ENCODE results near the gene STK32B. TPM values are rescaled to one million over a fixed set of nuclear protein-coding genes. Genes with fewer than 3 reads are reported as not detected.

STK32B gene
- total and polyA plus RNA-seq, 5 donors from 2014 or later: not detected

DNA sequence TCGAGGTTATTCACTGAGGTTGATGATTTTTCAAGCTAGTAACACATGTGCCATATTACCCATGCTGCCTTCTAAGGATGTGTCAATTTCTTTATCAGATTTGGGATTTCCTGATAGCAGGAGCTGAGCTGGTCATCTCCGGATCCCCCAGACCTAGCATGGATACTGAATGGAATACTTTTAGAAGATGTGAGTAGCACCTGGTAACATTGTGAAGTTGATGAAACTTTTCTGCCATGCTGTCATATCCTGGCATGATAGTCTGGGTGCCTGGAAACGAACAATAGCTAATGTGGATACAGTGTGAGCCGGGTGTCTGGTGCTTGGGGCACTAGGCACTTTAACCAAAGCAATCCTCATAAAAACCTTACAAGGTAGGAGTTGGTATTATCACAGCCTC lies 21.1 kb upstream of the STK32B start:
- no peaks in the 10 kb centered on the region for H3K9me3 ChIP-seq (ENCODE audit: control insufficient read depth in 2 of 2, low read length in 2 of 2)
- Mint-ChIP-seq H3K27ac (no peak overlapping the region), H3K9me3 (no peaks in the 10 kb centered on the region), H3K27me3 (peaks cover 4% of the 10 kb centered on the region), H3K36me3 (no peaks in the 10 kb centered on the region), H3K4me3 (no peak overlapping the region), H3K4me1 (no peaks in the 10 kb centered on the region)
- no peak overlapping the region for H3K4me3 ChIP-seq (ENCODE audit: low read depth, low read length)
- peaks cover 4% of the 10 kb centered on the region for H3K27me3 ChIP-seq (ENCODE audit: control insufficient read depth, insufficient read depth, low read length)
- DNase-seq (no peak), ATAC-seq (ENCODE audit: low read depth in 2 of 2) (no peak)
- H3K27ac ChIP-seq (ENCODE audit: insufficient read depth, low read length, poor library complexity, severe bottlenecking): no peak overlapping the region
- H3K4me1 ChIP-seq (ENCODE audit: control insufficient read depth, insufficient read depth, low read length, poor library complexity, severe bottlenecking): no peaks in the 10 kb centered on the region
- H3K36me3 ChIP-seq (ENCODE audit: control insufficient read depth, insufficient read depth, low read length): no peaks in the 10 kb centered on the region

DNA sequence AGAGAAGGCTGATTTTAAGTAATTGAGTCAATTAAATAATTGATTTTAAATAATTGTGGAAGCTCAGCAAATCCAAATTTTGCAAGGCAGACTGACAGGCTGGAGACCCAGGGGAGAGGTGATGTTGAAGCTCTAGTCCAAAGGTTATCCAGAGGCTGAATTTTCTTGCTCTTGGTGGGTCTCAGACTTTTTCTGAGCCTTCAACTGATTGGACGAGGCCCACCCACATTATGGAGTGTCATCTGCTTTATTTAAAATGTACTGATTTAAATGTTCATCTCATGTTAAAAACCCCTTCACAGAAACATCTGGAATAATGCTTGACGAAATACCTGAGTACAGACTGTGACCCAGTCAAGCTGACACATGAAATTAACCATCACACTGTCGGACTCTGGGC lies 20.4 kb upstream of the STK32B start:
- no peak overlapping the region for H3K4me3 Mint-ChIP-seq
- H3K4me3 ChIP-seq (ENCODE audit: low read depth, low read length): no peak overlapping the region
- no peaks in the 10 kb centered on the region for H3K27me3 Mint-ChIP-seq
- no peaks in the 10 kb centered on the region for H3K4me1 ChIP-seq (ENCODE audit: control insufficient read depth, insufficient read depth, low read length, poor library complexity, severe bottlenecking)
- H3K27ac ChIP-seq (ENCODE audit: insufficient read depth, low read length, poor library complexity, severe bottlenecking): no peak overlapping the region
- H3K27me3 ChIP-seq (ENCODE audit: control insufficient read depth, insufficient read depth, low read length): peaks cover 4% of the 10 kb centered on the region
- H3K9me3 Mint-ChIP-seq: no peaks in the 10 kb centered on the region
- no peaks in the 10 kb centered on the region for H3K36me3 Mint-ChIP-seq
- H3K4me1 Mint-ChIP-seq: no peaks in the 10 kb centered on the region
- no peaks in the 10 kb centered on the region for H3K36me3 ChIP-seq (ENCODE audit: control insufficient read depth, insufficient read depth, low read length)
- DNase-seq: no peak
- H3K9me3 ChIP-seq (ENCODE audit: control insufficient read depth in 2 of 2, low read length in 2 of 2): no peaks in the 10 kb centered on the region
- H3K27ac Mint-ChIP-seq: no peak overlapping the region
- ATAC-seq (ENCODE audit: low read depth in 2 of 2): no peak

DNA sequence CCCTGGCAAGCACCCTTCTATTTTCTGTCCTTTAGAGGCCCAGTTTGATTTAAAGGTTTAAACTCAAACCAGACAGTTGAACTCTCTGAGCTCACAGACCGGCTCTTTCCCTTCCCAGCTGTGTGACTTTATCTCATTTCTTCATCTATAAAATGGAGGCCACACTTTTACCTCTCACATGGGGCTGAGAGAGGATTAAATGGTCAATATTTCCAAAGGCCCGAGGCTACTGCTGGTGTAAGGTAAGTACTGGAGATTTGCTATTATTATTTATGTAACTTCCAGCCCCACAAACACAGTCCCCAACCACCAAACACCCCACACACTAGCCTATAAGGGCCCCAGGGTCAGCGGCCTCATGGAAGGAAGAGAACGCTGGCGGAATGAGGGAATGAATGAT lies 18.5 kb upstream of the STK32B start:
- Mint-ChIP-seq H3K36me3 (no peaks in the 10 kb centered on the region), H3K27me3 (no peaks in the 10 kb centered on the region), H3K4me3 (no peak overlapping the region), H3K27ac (no peak overlapping the region), H3K4me1 (no peaks in the 10 kb centered on the region), H3K9me3 (peaks cover 0 to 2% (median 0%) of the 10 kb centered on the region in 7 donors)
- H3K36me3 ChIP-seq (ENCODE audit: control insufficient read depth, insufficient read depth, low read length): no peaks in the 10 kb centered on the region
- H3K27me3 ChIP-seq (ENCODE audit: control insufficient read depth, insufficient read depth, low read length): peaks cover 4% of the 10 kb centered on the region
- no peaks in the 10 kb centered on the region for H3K9me3 ChIP-seq (ENCODE audit: control insufficient read depth in 2 of 2, low read length in 2 of 2)
- no peak overlapping the region for H3K4me3 ChIP-seq (ENCODE audit: low read depth, low read length)
- no peak for DNase-seq
- no peak overlapping the region for H3K27ac ChIP-seq (ENCODE audit: insufficient read depth, low read length, poor library complexity, severe bottlenecking)
- no peak for ATAC-seq (ENCODE audit: low read depth in 2 of 2)
- no peaks in the 10 kb centered on the region for H3K4me1 ChIP-seq (ENCODE audit: control insufficient read depth, insufficient read depth, low read length, poor library complexity, severe bottlenecking)

DNA sequence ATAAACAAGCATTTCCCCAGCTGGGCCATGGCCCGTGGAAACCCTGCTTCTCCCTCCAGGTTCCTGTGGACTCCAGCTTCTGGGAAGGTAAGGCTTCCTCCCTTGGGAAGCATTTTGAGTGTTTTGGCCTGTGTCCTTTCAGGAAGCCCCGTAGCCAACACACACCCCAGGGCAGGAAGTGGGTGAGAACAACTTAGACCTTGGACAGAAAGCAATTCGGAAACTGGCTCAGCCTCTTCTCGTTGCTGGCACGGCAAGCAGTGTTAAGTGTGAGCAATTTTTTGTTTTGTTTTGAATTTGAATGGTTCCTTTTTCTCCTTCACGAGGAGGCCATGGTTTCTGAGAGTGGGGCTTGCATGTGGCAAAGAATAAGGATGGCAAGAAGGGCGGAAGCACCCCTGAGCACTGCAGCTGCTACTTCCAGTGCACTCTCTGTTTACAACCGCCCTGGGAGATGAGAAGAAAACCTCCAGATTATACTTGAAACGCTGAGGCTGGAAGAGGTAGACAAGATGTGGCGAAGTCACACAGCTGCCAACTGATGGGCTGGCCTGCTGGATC lies 17.9 kb upstream of the STK32B start:
- Histone ChIP-seq H3K27me3 (ENCODE audit: control insufficient read depth, insufficient read depth, low read length) (peaks cover 4% of the 10 kb centered on the region), H3K4me3 (ENCODE audit: low read depth, low read length) (no peak overlapping the region), H3K36me3 (ENCODE audit: control insufficient read depth, insufficient read depth, low read length) (no peaks in the 10 kb centered on the region), H3K27ac (ENCODE audit: insufficient read depth, low read length, poor library complexity, severe bottlenecking) (no peak overlapping the region), H3K4me1 (ENCODE audit: control insufficient read depth, insufficient read depth, low read length, poor library complexity, severe bottlenecking) (no peaks in the 10 kb centered on the region), H3K9me3 (ENCODE audit: control insufficient read depth in 2 of 2, low read length in 2 of 2) (no peaks in the 10 kb centered on the region)
- no peaks in the 10 kb centered on the region for H3K36me3 Mint-ChIP-seq
- no peaks in the 10 kb centered on the region for H3K4me1 Mint-ChIP-seq
- H3K27me3 Mint-ChIP-seq: no peaks in the 10 kb centered on the region
- peaks cover 0 to 2% (median 0%) of the 10 kb centered on the region in 7 donors for H3K9me3 Mint-ChIP-seq
- ATAC-seq (ENCODE audit: low read depth in 2 of 2): no peak
- no peak overlapping the region for H3K27ac Mint-ChIP-seq
- no peak overlapping the region for H3K4me3 Mint-ChIP-seq
- DNase-seq: no peak

DNA sequence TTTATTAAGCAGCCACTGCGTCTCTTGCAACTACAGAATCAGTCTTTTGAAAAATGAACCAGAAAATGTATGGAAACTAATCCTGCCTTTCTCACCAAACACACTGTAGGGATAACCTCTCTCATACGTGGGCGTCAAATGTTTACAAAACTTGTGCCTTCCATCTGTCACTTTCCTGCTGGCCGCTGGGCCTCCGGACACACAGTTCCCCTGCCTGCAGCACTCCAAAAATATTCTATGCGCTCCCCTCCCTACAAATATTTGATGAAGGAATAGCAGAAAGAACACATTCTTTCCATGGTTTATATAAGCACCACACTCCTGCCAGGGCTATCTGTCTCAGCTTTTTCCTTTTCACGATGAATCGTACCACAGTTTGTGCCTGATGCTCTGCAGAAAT lies 17.1 kb upstream of the STK32B start:
- Histone ChIP-seq H3K9me3 (ENCODE audit: control insufficient read depth in 2 of 2, low read length in 2 of 2) (no peaks in the 10 kb centered on the region), H3K27me3 (ENCODE audit: control insufficient read depth, insufficient read depth, low read length) (peaks cover 4% of the 10 kb centered on the region), H3K4me1 (ENCODE audit: control insufficient read depth, insufficient read depth, low read length, poor library complexity, severe bottlenecking) (no peaks in the 10 kb centered on the region), H3K27ac (ENCODE audit: insufficient read depth, low read length, poor library complexity, severe bottlenecking) (no peak overlapping the region), H3K36me3 (ENCODE audit: control insufficient read depth, insufficient read depth, low read length) (no peaks in the 10 kb centered on the region), H3K4me3 (ENCODE audit: low read depth, low read length) (no peak overlapping the region)
- H3K4me3 Mint-ChIP-seq: no peak overlapping the region
- no peaks in the 10 kb centered on the region for H3K27me3 Mint-ChIP-seq
- H3K27ac Mint-ChIP-seq: no peak overlapping the region
- ATAC-seq (ENCODE audit: low read depth in 2 of 2) (no peak), DNase-seq (no peak)
- H3K36me3 Mint-ChIP-seq: no peaks in the 10 kb centered on the region
- H3K4me1 Mint-ChIP-seq: no peaks in the 10 kb centered on the region
- H3K9me3 Mint-ChIP-seq: peaks cover 0 to 2% (median 0%) of the 10 kb centered on the region in 7 donors

DNA sequence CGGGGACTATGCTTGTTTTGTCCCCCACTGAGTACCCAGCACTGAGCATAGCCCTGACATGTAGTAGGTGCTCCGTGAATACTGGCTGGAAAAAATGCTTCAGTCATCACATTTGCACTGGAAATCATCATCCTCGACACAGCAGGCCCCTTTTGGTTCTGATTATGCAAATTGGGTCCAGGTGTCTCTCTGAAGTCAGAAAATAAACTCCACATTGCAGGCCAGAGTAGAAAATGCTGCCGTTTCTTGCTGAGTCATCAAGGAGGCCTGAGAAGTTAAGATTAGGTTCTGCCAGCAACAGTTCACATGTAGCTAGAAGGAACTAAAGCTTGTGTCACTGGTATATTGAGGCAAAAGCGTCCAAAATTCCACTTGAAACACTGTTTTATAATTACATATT lies 15.0 kb upstream of the STK32B start:
- H3K4me3 Mint-ChIP-seq: no peak overlapping the region
- Histone ChIP-seq H3K4me3 (ENCODE audit: low read depth, low read length) (no peak overlapping the region), H3K36me3 (ENCODE audit: control insufficient read depth, insufficient read depth, low read length) (no peaks in the 10 kb centered on the region), H3K4me1 (ENCODE audit: control insufficient read depth, insufficient read depth, low read length, poor library complexity, severe bottlenecking) (no peaks in the 10 kb centered on the region), H3K9me3 (ENCODE audit: control insufficient read depth in 2 of 2, low read length in 2 of 2) (no peaks in the 10 kb centered on the region), H3K27ac (ENCODE audit: insufficient read depth, low read length, poor library complexity, severe bottlenecking) (no peak overlapping the region), H3K27me3 (ENCODE audit: control insufficient read depth, insufficient read depth, low read length) (peaks cover 4% of the 10 kb centered on the region)
- DNase-seq (no peak), ATAC-seq (ENCODE audit: low read depth in 2 of 2) (no peak)
- peaks cover 0 to 2% (median 0%) of the 10 kb centered on the region in 7 donors for H3K9me3 Mint-ChIP-seq
- H3K27ac Mint-ChIP-seq: no peak overlapping the region
- H3K4me1 Mint-ChIP-seq: no peaks in the 10 kb centered on the region
- no peaks in the 10 kb centered on the region for H3K36me3 Mint-ChIP-seq
- H3K27me3 Mint-ChIP-seq: peaks cover 4% of the 10 kb centered on the region

DNA sequence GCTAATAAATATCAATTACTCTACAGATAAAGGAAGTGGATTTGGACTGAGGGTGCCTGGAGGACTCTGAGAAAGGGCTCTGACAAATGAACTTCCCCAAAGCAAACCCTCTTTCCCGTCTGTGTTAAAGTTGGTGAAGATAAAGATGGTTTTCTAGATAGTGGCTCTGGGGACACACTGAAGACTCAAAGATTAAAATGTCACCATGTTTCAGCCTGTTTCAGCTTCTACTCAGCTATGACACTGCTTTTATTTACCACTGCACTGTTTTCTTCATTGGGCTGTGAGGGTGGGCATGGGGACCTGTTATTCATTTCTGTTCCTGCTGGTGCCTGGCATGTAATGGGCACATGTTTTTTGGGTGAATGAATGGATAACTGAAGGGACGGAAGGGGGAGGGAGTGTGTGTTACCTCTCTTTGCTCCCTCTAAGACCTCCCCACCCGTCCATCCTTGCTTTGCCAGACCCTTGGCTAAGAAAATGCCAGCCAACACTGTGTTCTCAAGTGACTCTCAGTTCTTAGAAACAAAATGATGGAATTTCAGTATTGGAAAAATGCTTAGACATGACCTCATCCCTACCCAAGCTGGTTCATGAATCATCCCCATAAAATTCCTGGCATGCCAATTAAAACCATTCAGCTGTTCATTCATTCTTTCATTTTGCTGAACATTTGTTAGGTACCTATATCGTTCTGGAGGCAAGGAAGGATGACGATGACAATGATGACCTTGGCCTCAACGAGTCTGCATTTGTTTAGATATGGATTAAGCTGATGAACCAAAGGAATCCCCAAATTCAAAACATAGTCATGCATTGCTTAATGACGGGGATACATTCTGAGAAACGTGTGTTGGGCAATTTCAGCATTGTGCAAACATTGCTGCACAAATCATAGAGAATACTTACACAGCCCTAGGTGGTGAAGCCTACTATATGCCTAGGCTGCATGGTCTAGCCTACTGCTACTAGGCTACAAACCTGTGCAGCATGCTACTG lies 13.4 kb upstream of the STK32B start:
- Histone ChIP-seq H3K4me3 (ENCODE audit: low read depth, low read length) (no peak overlapping the region), H3K36me3 (ENCODE audit: control insufficient read depth, insufficient read depth, low read length) (no peaks in the 10 kb centered on the region), H3K27ac (ENCODE audit: insufficient read depth, low read length, poor library complexity, severe bottlenecking) (no peak overlapping the region), H3K9me3 (ENCODE audit: control insufficient read depth in 2 of 2, low read length in 2 of 2) (no peaks in the 10 kb centered on the region), H3K4me1 (ENCODE audit: control insufficient read depth, insufficient read depth, low read length, poor library complexity, severe bottlenecking) (no peaks in the 10 kb centered on the region), H3K27me3 (ENCODE audit: control insufficient read depth, insufficient read depth, low read length) (peaks cover 4% of the 10 kb centered on the region)
- no peak overlapping the region for H3K4me3 Mint-ChIP-seq
- H3K27me3 Mint-ChIP-seq: peaks cover 9% of the 10 kb centered on the region
- H3K27ac Mint-ChIP-seq: no peak overlapping the region
- DNase-seq (no peak), ATAC-seq (ENCODE audit: low read depth in 2 of 2) (no peak)
- peaks cover 0 to 2% (median 0%) of the 10 kb centered on the region in 7 donors for H3K9me3 Mint-ChIP-seq
- H3K4me1 Mint-ChIP-seq: no peaks in the 10 kb centered on the region
- H3K36me3 Mint-ChIP-seq: no peaks in the 10 kb centered on the region

Data from CD4-positive, CD25-positive, alpha-beta regulatory T cell (primary cell).